GM12878 (cell line): ENCODE data around the gene RAD51B. TPM values are rescaled to one million over a fixed set of nuclear protein-coding genes. Genes with fewer than 3 reads are reported as not detected.

Experiments
- ATAC-seq: fragments of 200-7000 bp; cut with Tn5 transposase; 3 replicates; pipeline ENCODE4 v1.9.1; 2020; ENCODE audit warnings: mild to moderate bottlenecking, moderate library complexity
- BruUV-seq: library from RNA; stranded (reverse); fragments of 400-500 nt; replicated peaks from 2 replicates; lab custom pipeline; 2021; lab: Mats Ljungman, UMichigan
- CTCF ChIA-PET: fragments of 300-600 bp; sonication (Branson Sonifier 250); formaldehyde crosslinking; extraction: SDS; loops from one replicate; lab custom pipeline; 2021; ENCODE audit warnings: inconsistent platforms; lab: Yijun Ruan, JAX
- POLR2A ChIA-PET: fragments of 350-600 bp; formaldehyde crosslinking; extraction: SDS; loops from one replicate; lab custom pipeline; 2021; ENCODE audit warnings: inconsistent platforms; lab: Charles Lee
- RAD21 ChIA-PET: fragments of 300-600 bp; sonication (Branson Sonifier 250); formaldehyde crosslinking; loops from one replicate; lab custom pipeline; 2023; ENCODE audit warnings: antibody characterized with exemption; ENCODE audit not compliant: unreplicated experiment; lab: Charles Lee
- SMC1A ChIA-PET: fragments of 300-600 bp; sonication (Branson Sonifier 250); formaldehyde crosslinking; loops from one replicate; lab custom pipeline; 2023; ENCODE audit not compliant: unreplicated experiment, uncharacterized antibody; lab: Charles Lee
- DNase-seq: peaks from one replicate; pipeline ENCODE4 v3.0.0-alpha.2; 2011; ENCODE audit warnings: low read depth, low spot score
- FAIRE-seq: peaks from 3 replicates; lab custom pipeline; 2011; peaks lifted over from hg19 to GRCh38; lab: Jason Lieb, UNC
- H2AFZ ChIP-seq: 2 replicates; pipeline ENCODE4 v1.6.0; 2011; ENCODE audit warnings: low read depth, low read length, control low read depth; ENCODE audit not compliant: control insufficient read depth
- H3K27ac ChIP-seq: 2 replicates; pipeline ENCODE4 v1.5.1; 2011; ENCODE audit warnings: control low read depth; ENCODE audit not compliant: control insufficient read depth, insufficient read depth
- H3K27me3 ChIP-seq, 2 experiments: replicated peaks in 1 of 2; 2 replicates each; pipeline versions ENCODE4 v1.6.0 to v1.6.1; 2011; ENCODE audit warnings: low read length in 1 of 2; ENCODE audit not compliant: control insufficient read depth in 2 of 2, insufficient read depth in 2 of 2
- H3K36me3 ChIP-seq, 2 experiments: 2 replicates each; pipeline ENCODE4 v1.5.1; 2011; ENCODE audit warnings: low read length in 1 of 2; ENCODE audit not compliant: control insufficient read depth in 2 of 2, insufficient read depth in 2 of 2
- H3K4me1 ChIP-seq: 2 replicates; pipeline ENCODE4 v1.6.1; 2011; ENCODE audit warnings: mild to moderate bottlenecking, low read length, moderate library complexity, mixed read lengths; ENCODE audit not compliant: control insufficient read depth, insufficient read depth
- H3K4me2 ChIP-seq: 2 replicates; pipeline ENCODE4 v1.6.0; 2011; ENCODE audit warnings: control low read depth; ENCODE audit not compliant: control insufficient read depth, insufficient read depth
- H3K4me3 ChIP-seq: fragments of 200-600 bp; sonication (generic); 2 replicates; pipeline ENCODE4 v1.5.1; 2016
- H3K79me2 ChIP-seq: 2 replicates; pipeline ENCODE4 v1.6.0; 2011; ENCODE audit warnings: low read length; ENCODE audit not compliant: control insufficient read depth, insufficient read depth
- H3K9ac ChIP-seq: 2 replicates; pipeline ENCODE4 v1.8.0; 2011; ENCODE audit warnings: low read length, control low read depth, mixed read lengths; ENCODE audit not compliant: control insufficient read depth, insufficient read depth
- H3K9me3 ChIP-seq: replicated peaks from 3 replicates; pipeline ENCODE4 v1.5.1; 2011; ENCODE audit warnings: mild to moderate bottlenecking, low read length; ENCODE audit not compliant: control insufficient read depth, insufficient read depth
- H4K20me1 ChIP-seq: 2 replicates; pipeline ENCODE4 v1.6.0; 2011; ENCODE audit not compliant: control insufficient read depth, insufficient read depth
- BHLHE40 ChIP-seq, 2 experiments: fragments of 450-650 bp in 1 of 2; IDR thresholded peaks; 2 replicates each; pipeline ENCODE4 v1.6.1; 2011 to 2017; ENCODE audit warnings: low read depth in 2 of 2, borderline replicate concordance in 1 of 2, improper control_type of control experiment in 1 of 2, low read length in 1 of 2, mild to moderate bottlenecking in 1 of 2
- HDAC6 ChIP-seq: fragments of 200-600 bp; sonication (generic); IDR thresholded peaks from one replicate; pipeline ENCODE4 v1.8.0; 2017; ENCODE audit warnings: antibody characterized with exemption; ENCODE audit not compliant: unreplicated experiment
- NRF1 ChIP-seq: conservative IDR thresholded peaks from 2 replicates; pipeline ENCODE4 v1.6.1; 2011; ENCODE audit warnings: mild to moderate bottlenecking, low read depth, low read length, improper control_type of control experiment
- SMAD1 ChIP-seq: fragments of 450-650 bp; IDR thresholded peaks from 2 replicates; pipeline ENCODE4 v1.6.1; 2018; ENCODE audit warnings: mild to moderate bottlenecking, low read depth; ENCODE audit not compliant: partially characterized antibody
- ZNF622 ChIP-seq: fragments of 450-650 bp; IDR thresholded peaks from 2 replicates; pipeline ENCODE4 v1.6.1; 2017; ENCODE audit warnings: mild to moderate bottlenecking, inconsistent platforms
- WGBS: methylation state at CpG from one replicate; pipeline ENCODE4 v1.1.6; 2016; ENCODE audit warnings: low lambda C conversion rate; ENCODE audit not compliant: insufficient replicate concordance, insufficient coverage; ENCODE audit errors: missing lambda C conversion rate; 5-methylcytosine and 5-hydroxymethylcytosine counted together
- in situ Hi-C: fragments of 300-500 bp; cut with MboI; formaldehyde crosslinking; loops from 9 replicates; pipeline ENCODE4 v1.14.3; 2018; ENCODE audit warnings: mixed read lengths
- intact Hi-C: fragments of 100-400 bp; cut with micrococcal nuclease; formaldehyde crosslinking; loops from one replicate; pipeline ENCODE4 v1.14.2; 2022; ENCODE audit not compliant: unreplicated experiment
- polyA plus RNA-seq, 11 experiments: library from polyadenylated mRNA; depleted of rRNA in 4 of 11; unstranded in 6 of 11; stranded (reverse) in 5 of 11; fragments of >200 nt; fragmentation: Nextera tagmentation in 4 of 11; fragmentation: Illumina TruSeq in 1 of 11; extraction: Ambion mirVana in 4 of 11; extraction: Trizol in 1 of 11; gene quantifications; 1 replicate in 1 of 11; 2 replicates in 10 of 11; pipeline versions ENCODE4 v1.2.1 to v1.2.3, GENCODE V29; 2011 to 2016; ENCODE audit warnings: inconsistent platforms in 2 of 11, missing spikeins in 2 of 11, low read depth in 1 of 11
- total RNA-seq, 4 experiments: library from RNA; depleted of rRNA in 3 of 4; stranded (reverse); fragments of >200 nt in 3 of 4; fragmentation: Illumina TruSeq in 1 of 4; extraction: Trizol in 1 of 4; gene quantifications; 2 replicates each; pipeline versions ENCODE4 v1.2.1 to v1.2.3, GENCODE V29; 2013 to 2021
- TF ChIP-seq, protein P1 (sequence below): fragments of 450-650 bp; IDR thresholded peaks from 2 replicates; pipeline ENCODE4 v1.6.1; 2017; ENCODE audit warnings: mild to moderate bottlenecking, moderate library complexity
- TF ChIP-seq, protein P2 (sequence below): IDR thresholded peaks from 2 replicates; pipeline ENCODE4 v1.6.1; 2012; ENCODE audit warnings: improper control_type of control experiment, low read depth, low read length; ENCODE audit not compliant: insufficient replicate concordance
- TF ChIP-seq, protein P3 (sequence below): fragments of 450-650 bp; formaldehyde crosslinking; IDR thresholded peaks from 2 replicates; pipeline ENCODE4 v1.4.0; 2020; ENCODE audit warnings: mild to moderate bottlenecking, moderate library complexity

The RAD51B gene
- total and polyA plus RNA-seq, 10 of the 15 experiments (the other 5 are each of a cell fraction or from before 2014, with no cell fraction given) = 9.8 to 26.8 (median 21.3) TPM

DNA sequence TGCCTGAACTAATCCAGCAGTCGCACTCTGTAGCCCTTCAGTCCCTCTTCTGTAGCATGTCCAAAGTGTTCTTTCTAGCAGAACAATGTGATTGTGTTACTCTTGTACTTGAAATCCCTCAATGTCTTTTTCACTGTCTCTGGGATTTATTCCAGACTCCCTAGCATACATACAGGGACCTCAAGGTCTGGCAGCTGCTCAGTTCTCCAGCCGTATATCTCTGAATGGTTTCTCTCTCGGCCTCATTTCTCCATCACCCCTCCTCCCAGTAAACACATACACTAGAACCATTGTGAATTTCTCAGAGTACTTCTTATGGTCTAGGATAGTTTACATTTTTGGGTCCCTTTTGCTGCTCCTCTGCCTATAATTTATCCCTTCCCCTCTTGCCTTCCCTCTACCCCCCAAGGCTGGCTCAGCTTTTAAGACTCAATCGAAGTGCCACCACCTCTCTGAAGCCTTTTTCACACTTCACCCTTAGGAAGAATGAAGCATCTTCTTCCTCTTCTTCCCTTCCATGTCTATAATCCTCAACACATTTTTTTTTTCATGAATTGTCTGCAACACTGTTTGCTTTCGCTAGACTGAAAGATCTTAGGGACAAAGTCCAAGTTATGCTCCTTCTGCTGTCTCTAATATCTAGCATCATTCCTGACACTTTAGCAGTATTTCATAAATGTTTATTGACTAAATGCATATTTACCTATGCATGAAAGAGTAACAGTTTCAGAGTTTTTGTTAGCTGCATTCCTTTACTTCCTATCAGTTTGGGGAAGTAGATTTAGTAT lies 527.2 kb downstream of the RAD51B start:
- DNase-seq (no peak), FAIRE-seq (no peak), ATAC-seq (no peak)
- H3K9ac ChIP-seq = no peak overlapping the region
- H3K4me3 ChIP-seq = no peak overlapping the region
- 97% methylated on average over 5 of the region's 5 CpGs for WGBS
- H3K36me3 ChIP-seq = no peaks in the 10 kb centered on the region
- no peak overlapping the region for H3K27ac ChIP-seq
- no peaks in the 10 kb centered on the region for H3K79me2 ChIP-seq
- H4K20me1 ChIP-seq = no peaks in the 10 kb centered on the region
- intact Hi-C loops (no loop called here), in situ Hi-C loops (no loop called here)
- peaks cover 10% of the 10 kb centered on the region for H3K4me1 ChIP-seq
- H3K9me3 ChIP-seq = peaks cover 6% of the 10 kb centered on the region; the same call in 1 of the 3 replicates
- ChIA-PET SMC1A (interaction anchor here (1.0 to 8.7 kb wide), 7 partner anchors 8 to 60 kb away, joined by 3 to 81 read pairs (median 11); no protein-coding TSS in a partner anchor), POLR2A (interaction anchor here (0.6 to 2.9 kb wide), 2 partner anchors 9 to 11 kb away, joined by 3 to 9 read pairs; no protein-coding TSS in a partner anchor), CTCF (interaction anchor here (1.2 to 2.2 kb wide), 3 partner anchors 11 to 16 kb away, joined by 4 to 8 read pairs (median 4); no protein-coding TSS in a partner anchor), RAD21 (interaction anchor here (1.6 kb wide), 1 partner anchor 18 kb away, joined by 4 read pairs; no protein-coding TSS in a partner anchor)
- no TSS peak for BruUV-seq
- H3K27me3 ChIP-seq = no peaks in the 10 kb centered on the region
- H2AFZ ChIP-seq = no peak overlapping the region
- no peak overlapping the region for H3K4me2 ChIP-seq
- TF ChIP-seq, protein P1, sequence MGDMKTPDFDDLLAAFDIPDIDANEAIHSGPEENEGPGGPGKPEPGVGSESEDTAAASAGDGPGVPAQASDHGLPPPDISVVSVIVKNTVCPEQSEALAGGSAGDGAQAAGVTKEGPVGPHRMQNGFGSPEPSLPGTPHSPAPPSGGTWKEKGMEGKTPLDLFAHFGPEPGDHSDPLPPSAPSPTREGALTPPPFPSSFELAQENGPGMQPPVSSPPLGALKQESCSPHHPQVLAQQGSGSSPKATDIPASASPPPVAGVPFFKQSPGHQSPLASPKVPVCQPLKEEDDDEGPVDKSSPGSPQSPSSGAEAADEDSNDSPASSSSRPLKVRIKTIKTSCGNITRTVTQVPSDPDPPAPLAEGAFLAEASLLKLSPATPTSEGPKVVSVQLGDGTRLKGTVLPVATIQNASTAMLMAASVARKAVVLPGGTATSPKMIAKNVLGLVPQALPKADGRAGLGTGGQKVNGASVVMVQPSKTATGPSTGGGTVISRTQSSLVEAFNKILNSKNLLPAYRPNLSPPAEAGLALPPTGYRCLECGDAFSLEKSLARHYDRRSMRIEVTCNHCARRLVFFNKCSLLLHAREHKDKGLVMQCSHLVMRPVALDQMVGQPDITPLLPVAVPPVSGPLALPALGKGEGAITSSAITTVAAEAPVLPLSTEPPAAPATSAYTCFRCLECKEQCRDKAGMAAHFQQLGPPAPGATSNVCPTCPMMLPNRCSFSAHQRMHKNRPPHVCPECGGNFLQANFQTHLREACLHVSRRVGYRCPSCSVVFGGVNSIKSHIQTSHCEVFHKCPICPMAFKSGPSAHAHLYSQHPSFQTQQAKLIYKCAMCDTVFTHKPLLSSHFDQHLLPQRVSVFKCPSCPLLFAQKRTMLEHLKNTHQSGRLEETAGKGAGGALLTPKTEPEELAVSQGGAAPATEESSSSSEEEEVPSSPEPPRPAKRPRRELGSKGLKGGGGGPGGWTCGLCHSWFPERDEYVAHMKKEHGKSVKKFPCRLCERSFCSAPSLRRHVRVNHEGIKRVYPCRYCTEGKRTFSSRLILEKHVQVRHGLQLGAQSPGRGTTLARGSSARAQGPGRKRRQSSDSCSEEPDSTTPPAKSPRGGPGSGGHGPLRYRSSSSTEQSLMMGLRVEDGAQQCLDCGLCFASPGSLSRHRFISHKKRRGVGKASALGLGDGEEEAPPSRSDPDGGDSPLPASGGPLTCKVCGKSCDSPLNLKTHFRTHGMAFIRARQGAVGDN = no peak
- no peak for TF ChIP-seq BHLHE40 (IDR thresholded peaks at IDR 0.05; ENCODE audit: borderline replicate concordance in 1 of 2, low read depth in 2 of 2, low read length in 1 of 2)
- TF ChIP-seq NRF1 = no peak
- TF ChIP-seq, protein P2, sequence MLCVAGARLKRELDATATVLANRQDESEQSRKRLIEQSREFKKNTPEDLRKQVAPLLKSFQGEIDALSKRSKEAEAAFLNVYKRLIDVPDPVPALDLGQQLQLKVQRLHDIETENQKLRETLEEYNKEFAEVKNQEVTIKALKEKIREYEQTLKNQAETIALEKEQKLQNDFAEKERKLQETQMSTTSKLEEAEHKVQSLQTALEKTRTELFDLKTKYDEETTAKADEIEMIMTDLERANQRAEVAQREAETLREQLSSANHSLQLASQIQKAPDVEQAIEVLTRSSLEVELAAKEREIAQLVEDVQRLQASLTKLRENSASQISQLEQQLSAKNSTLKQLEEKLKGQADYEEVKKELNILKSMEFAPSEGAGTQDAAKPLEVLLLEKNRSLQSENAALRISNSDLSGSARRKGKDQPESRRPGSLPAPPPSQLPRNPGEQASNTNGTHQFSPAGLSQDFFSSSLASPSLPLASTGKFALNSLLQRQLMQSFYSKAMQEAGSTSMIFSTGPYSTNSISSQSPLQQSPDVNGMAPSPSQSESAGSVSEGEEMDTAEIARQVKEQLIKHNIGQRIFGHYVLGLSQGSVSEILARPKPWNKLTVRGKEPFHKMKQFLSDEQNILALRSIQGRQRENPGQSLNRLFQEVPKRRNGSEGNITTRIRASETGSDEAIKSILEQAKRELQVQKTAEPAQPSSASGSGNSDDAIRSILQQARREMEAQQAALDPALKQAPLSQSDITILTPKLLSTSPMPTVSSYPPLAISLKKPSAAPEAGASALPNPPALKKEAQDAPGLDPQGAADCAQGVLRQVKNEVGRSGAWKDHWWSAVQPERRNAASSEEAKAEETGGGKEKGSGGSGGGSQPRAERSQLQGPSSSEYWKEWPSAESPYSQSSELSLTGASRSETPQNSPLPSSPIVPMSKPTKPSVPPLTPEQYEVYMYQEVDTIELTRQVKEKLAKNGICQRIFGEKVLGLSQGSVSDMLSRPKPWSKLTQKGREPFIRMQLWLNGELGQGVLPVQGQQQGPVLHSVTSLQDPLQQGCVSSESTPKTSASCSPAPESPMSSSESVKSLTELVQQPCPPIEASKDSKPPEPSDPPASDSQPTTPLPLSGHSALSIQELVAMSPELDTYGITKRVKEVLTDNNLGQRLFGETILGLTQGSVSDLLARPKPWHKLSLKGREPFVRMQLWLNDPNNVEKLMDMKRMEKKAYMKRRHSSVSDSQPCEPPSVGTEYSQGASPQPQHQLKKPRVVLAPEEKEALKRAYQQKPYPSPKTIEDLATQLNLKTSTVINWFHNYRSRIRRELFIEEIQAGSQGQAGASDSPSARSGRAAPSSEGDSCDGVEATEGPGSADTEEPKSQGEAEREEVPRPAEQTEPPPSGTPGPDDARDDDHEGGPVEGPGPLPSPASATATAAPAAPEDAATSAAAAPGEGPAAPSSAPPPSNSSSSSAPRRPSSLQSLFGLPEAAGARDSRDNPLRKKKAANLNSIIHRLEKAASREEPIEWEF = no peak
- no peak for TF ChIP-seq SMAD1
- TF ChIP-seq HDAC6 = no peak
- TF ChIP-seq, protein P3, sequence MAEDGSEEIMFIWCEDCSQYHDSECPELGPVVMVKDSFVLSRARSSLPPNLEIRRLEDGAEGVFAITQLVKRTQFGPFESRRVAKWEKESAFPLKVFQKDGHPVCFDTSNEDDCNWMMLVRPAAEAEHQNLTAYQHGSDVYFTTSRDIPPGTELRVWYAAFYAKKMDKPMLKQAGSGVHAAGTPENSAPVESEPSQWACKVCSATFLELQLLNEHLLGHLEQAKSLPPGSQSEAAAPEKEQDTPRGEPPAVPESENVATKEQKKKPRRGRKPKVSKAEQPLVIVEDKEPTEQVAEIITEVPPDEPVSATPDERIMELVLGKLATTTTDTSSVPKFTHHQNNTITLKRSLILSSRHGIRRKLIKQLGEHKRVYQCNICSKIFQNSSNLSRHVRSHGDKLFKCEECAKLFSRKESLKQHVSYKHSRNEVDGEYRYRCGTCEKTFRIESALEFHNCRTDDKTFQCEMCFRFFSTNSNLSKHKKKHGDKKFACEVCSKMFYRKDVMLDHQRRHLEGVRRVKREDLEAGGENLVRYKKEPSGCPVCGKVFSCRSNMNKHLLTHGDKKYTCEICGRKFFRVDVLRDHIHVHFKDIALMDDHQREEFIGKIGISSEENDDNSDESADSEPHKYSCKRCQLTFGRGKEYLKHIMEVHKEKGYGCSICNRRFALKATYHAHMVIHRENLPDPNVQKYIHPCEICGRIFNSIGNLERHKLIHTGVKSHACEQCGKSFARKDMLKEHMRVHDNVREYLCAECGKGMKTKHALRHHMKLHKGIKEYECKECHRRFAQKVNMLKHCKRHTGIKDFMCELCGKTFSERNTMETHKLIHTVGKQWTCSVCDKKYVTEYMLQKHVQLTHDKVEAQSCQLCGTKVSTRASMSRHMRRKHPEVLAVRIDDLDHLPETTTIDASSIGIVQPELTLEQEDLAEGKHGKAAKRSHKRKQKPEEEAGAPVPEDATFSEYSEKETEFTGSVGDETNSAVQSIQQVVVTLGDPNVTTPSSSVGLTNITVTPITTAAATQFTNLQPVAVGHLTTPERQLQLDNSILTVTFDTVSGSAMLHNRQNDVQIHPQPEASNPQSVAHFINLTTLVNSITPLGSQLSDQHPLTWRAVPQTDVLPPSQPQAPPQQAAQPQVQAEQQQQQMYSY (CRISPR knock-in tag) = no peak
- TF ChIP-seq ZNF622 = no peak
